ENCODE data around the gene STARD4.

Gene STARD4

GRCh38 chr5:111478266-111478665, 34.1 kb downstream of the STARD4 start:
- Histone ChIP-seq H3K4ac (ENCODE audit: low read depth in 1 of 2, low read length in 2 of 2) (no peak overlapping the region), H3K36me3 (ENCODE audit: control insufficient read depth in 1 of 2, insufficient read depth in 2 of 2, low read depth in 1 of 2, low read length in 2 of 2) (no peaks in the 10 kb centered on the region), H2BK12ac (ENCODE audit: low read length in 2 of 2) (no peak overlapping the region), H3K18ac (ENCODE audit: low read depth in 1 of 2, low read length in 2 of 2) (no peak overlapping the region), H3K4me2 (ENCODE audit: low read length, poor library complexity, severe bottlenecking) (no peak overlapping the region), H3K4me1 (ENCODE audit: control insufficient read depth, insufficient read depth, low read depth, low read length) (no peaks in the 10 kb centered on the region), H4K8ac (ENCODE audit: low read length) (no peak overlapping the region), H3K14ac (ENCODE audit: low read length in 2 of 2) (no peak overlapping the region), H3K23ac (ENCODE audit: low read length in 2 of 2) (no peak overlapping the region), H2BK15ac (ENCODE audit: low read depth, poor library complexity, severe bottlenecking) (no peak overlapping the region), H2AK5ac (ENCODE audit: low read length, severe bottlenecking) (no peak overlapping the region), H2BK5ac (ENCODE audit: low read depth, low read length, poor library complexity, severe bottlenecking) (no peak overlapping the region), H3K4me3 (ENCODE audit: insufficient read depth in 1 of 2, low read depth in 1 of 2, low read length in 2 of 2) (no peak overlapping the region), H3K9ac (ENCODE audit: low read length) (no peak overlapping the region), H3K27me3 (ENCODE audit: control insufficient read depth in 1 of 2, insufficient read depth in 1 of 2, low read length in 2 of 2) (no peaks in the 10 kb centered on the region), H2AFZ (ENCODE audit: low read depth, low read length) (no peak overlapping the region), H2BK120ac (ENCODE audit: low read depth, low read length) (no peak overlapping the region), H3K79me1 (replicated peaks; ENCODE audit: low read length, poor library complexity, severe bottlenecking) (no peaks in the 10 kb centered on the region), H3K9me3 (ENCODE audit: control insufficient read depth, low read length) (no peaks in the 10 kb centered on the region), H4K91ac (ENCODE audit: low read length) (no peak overlapping the region), H3K27ac (ENCODE audit: low read length, poor library complexity, severe bottlenecking) (no peak overlapping the region)
- no peak for DNase-seq
- WGBS = 100% methylated on average over 1 of the region's 1 CpG

DNA sequence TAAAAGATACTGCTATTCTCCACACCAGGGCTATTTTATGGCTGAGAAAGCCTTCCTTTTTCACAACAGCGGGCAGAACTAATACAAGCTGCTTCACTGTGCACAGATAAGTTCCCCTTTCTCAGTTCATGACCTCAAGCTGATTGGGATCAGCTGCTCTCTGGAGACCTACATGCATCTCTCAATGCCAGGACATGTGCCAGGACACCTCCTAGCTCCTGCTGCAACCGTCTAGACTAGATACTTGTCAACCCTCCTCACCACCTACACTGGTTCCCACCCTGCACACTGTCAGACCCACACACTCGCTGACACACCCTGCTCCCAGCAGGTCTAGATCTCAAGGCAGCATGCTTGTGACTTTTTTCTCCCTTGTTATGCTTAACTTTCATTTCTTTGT, 39.8 kb downstream of the STARD4 start:
- Histone ChIP-seq H3K4ac (ENCODE audit: low read depth in 1 of 2, low read length in 2 of 2) (no peak overlapping the region), H3K18ac (ENCODE audit: low read depth in 1 of 2, low read length in 2 of 2) (no peak overlapping the region), H3K14ac (ENCODE audit: low read length in 2 of 2) (no peak overlapping the region), H3K79me1 (replicated peaks; ENCODE audit: low read length, poor library complexity, severe bottlenecking) (no peaks in the 10 kb centered on the region), H4K91ac (ENCODE audit: low read length) (no peak overlapping the region), H3K4me2 (ENCODE audit: low read length, poor library complexity, severe bottlenecking) (no peak overlapping the region), H2AK5ac (ENCODE audit: low read length, severe bottlenecking) (no peak overlapping the region), H3K27me3 (ENCODE audit: control insufficient read depth in 1 of 2, insufficient read depth in 1 of 2, low read length in 2 of 2) (no peaks in the 10 kb centered on the region), H2AFZ (ENCODE audit: low read depth, low read length) (no peak overlapping the region), H3K36me3 (ENCODE audit: control insufficient read depth in 1 of 2, insufficient read depth in 2 of 2, low read depth in 1 of 2, low read length in 2 of 2) (no peaks in the 10 kb centered on the region), H3K23ac (ENCODE audit: low read length in 2 of 2) (no peak overlapping the region), H3K9ac (ENCODE audit: low read length) (no peak overlapping the region), H2BK12ac (ENCODE audit: low read length in 2 of 2) (peak overlapping the region in 1 of 2 experiments; percentile 2), H3K9me3 (ENCODE audit: control insufficient read depth, low read length) (no peaks in the 10 kb centered on the region), H3K27ac (ENCODE audit: low read length, poor library complexity, severe bottlenecking) (no peak overlapping the region), H3K4me3 (ENCODE audit: insufficient read depth in 1 of 2, low read depth in 1 of 2, low read length in 2 of 2) (no peak overlapping the region), H2BK120ac (ENCODE audit: low read depth, low read length) (no peak overlapping the region), H2BK15ac (ENCODE audit: low read depth, poor library complexity, severe bottlenecking) (no peak overlapping the region), H3K4me1 (ENCODE audit: control insufficient read depth, insufficient read depth, low read depth, low read length) (no peaks in the 10 kb centered on the region), H2BK5ac (ENCODE audit: low read depth, low read length, poor library complexity, severe bottlenecking) (no peak overlapping the region), H4K8ac (ENCODE audit: low read length) (no peak overlapping the region)
- 76% methylated on average over 3 of the region's 3 CpGs for WGBS
- no peak for DNase-seq

GRCh38 chr5:111472096-111472495, 40.2 kb downstream of the STARD4 start:
- Histone ChIP-seq H3K14ac (ENCODE audit: low read length in 2 of 2) (no peak overlapping the region), H3K4ac (ENCODE audit: low read depth in 1 of 2, low read length in 2 of 2) (peak overlapping the region in 1 of 2 experiments; percentile 24), H2BK15ac (ENCODE audit: low read depth, poor library complexity, severe bottlenecking) (no peak overlapping the region), H3K27me3 (ENCODE audit: control insufficient read depth in 1 of 2, insufficient read depth in 1 of 2, low read length in 2 of 2) (no peaks in the 10 kb centered on the region), H2AK5ac (ENCODE audit: low read length, severe bottlenecking) (no peak overlapping the region), H3K79me1 (replicated peaks; ENCODE audit: low read length, poor library complexity, severe bottlenecking) (no peaks in the 10 kb centered on the region), H3K4me2 (ENCODE audit: low read length, poor library complexity, severe bottlenecking) (no peak overlapping the region), H3K27ac (ENCODE audit: low read length, poor library complexity, severe bottlenecking) (no peak overlapping the region), H2BK12ac (ENCODE audit: low read length in 2 of 2) (no peak overlapping the region), H3K4me3 (ENCODE audit: insufficient read depth in 1 of 2, low read depth in 1 of 2, low read length in 2 of 2) (no peak overlapping the region), H3K23ac (ENCODE audit: low read length in 2 of 2) (no peak overlapping the region), H3K9me3 (ENCODE audit: control insufficient read depth, low read length) (no peaks in the 10 kb centered on the region), H3K9ac (ENCODE audit: low read length) (no peak overlapping the region), H2AFZ (ENCODE audit: low read depth, low read length) (no peak overlapping the region), H4K91ac (ENCODE audit: low read length) (no peak overlapping the region), H4K8ac (ENCODE audit: low read length) (no peak overlapping the region), H3K4me1 (ENCODE audit: control insufficient read depth, insufficient read depth, low read depth, low read length) (no peaks in the 10 kb centered on the region), H3K18ac (ENCODE audit: low read depth in 1 of 2, low read length in 2 of 2) (no peak overlapping the region), H2BK120ac (ENCODE audit: low read depth, low read length) (no peak overlapping the region), H2BK5ac (ENCODE audit: low read depth, low read length, poor library complexity, severe bottlenecking) (no peak overlapping the region), H3K36me3 (ENCODE audit: control insufficient read depth in 1 of 2, insufficient read depth in 2 of 2, low read depth in 1 of 2, low read length in 2 of 2) (no peaks in the 10 kb centered on the region)
- 96% methylated on average over 3 of the region's 3 CpGs for WGBS
- DNase-seq = no peak

DNA sequence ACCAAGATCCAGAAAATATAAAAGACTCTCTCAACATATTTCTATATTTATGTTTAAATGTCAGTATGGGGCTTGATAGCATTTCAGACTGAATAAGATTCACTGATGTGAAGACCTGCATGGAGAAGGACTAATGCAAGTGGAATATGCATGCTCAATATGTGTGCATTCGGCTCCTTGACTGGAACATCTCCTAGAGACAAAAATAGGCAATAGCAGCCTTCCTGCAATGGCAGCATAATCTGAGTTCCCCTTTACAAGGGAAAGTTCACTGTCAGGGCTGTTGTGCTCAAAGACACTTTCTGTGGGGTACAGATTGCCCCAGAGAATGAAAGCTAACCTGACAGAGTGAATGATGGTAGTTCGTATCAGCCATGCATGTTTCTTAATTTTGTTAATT, 42.4 kb downstream of the STARD4 start:
- no peak overlapping the region for H4K91ac ChIP-seq (ENCODE audit: low read length)
- no peak overlapping the region for H2AK5ac ChIP-seq (ENCODE audit: low read length, severe bottlenecking)
- no peaks in the 10 kb centered on the region for H3K79me1 ChIP-seq (replicated peaks; ENCODE audit: low read length, poor library complexity, severe bottlenecking)
- no peak overlapping the region for H2BK120ac ChIP-seq (ENCODE audit: low read depth, low read length)
- H3K14ac ChIP-seq (ENCODE audit: low read length in 2 of 2) = no peak overlapping the region
- no peak overlapping the region for H2BK15ac ChIP-seq (ENCODE audit: low read depth, poor library complexity, severe bottlenecking)
- no peak overlapping the region for H3K18ac ChIP-seq (ENCODE audit: low read depth in 1 of 2, low read length in 2 of 2)
- no peak overlapping the region for H3K4me3 ChIP-seq (ENCODE audit: insufficient read depth in 1 of 2, low read depth in 1 of 2, low read length in 2 of 2)
- H3K36me3 ChIP-seq (ENCODE audit: control insufficient read depth in 1 of 2, insufficient read depth in 2 of 2, low read depth in 1 of 2, low read length in 2 of 2) = no peaks in the 10 kb centered on the region
- H2AFZ ChIP-seq (ENCODE audit: low read depth, low read length) = no peak overlapping the region
- no peaks in the 10 kb centered on the region for H3K4me1 ChIP-seq (ENCODE audit: control insufficient read depth, insufficient read depth, low read depth, low read length)
- no peak overlapping the region for H4K8ac ChIP-seq (ENCODE audit: low read length)
- no peak overlapping the region for H3K23ac ChIP-seq (ENCODE audit: low read length in 2 of 2)
- no peak for DNase-seq
- WGBS = 63% methylated on average over 1 of the region's 2 CpGs
- no peaks in the 10 kb centered on the region for H3K27me3 ChIP-seq (ENCODE audit: control insufficient read depth in 1 of 2, insufficient read depth in 1 of 2, low read length in 2 of 2)
- H3K9ac ChIP-seq (ENCODE audit: low read length) = no peak overlapping the region
- H3K4ac ChIP-seq (ENCODE audit: low read depth in 1 of 2, low read length in 2 of 2) = no peak overlapping the region
- H3K27ac ChIP-seq (ENCODE audit: low read length, poor library complexity, severe bottlenecking) = no peak overlapping the region
- no peaks in the 10 kb centered on the region for H3K9me3 ChIP-seq (ENCODE audit: control insufficient read depth, low read length)
- H2BK12ac ChIP-seq (ENCODE audit: low read length in 2 of 2) = peak overlapping the region in 1 of 2 experiments; percentile 11
- no peak overlapping the region for H2BK5ac ChIP-seq (ENCODE audit: low read depth, low read length, poor library complexity, severe bottlenecking)
- H3K4me2 ChIP-seq (ENCODE audit: low read length, poor library complexity, severe bottlenecking) = no peak overlapping the region
